ENCODE data around the gene LDB3.

The LDB3 gene

GRCh38 chr10:86773498-86773897, 105.2 kb downstream of the LDB3 start:
- DNase-seq = no peak

- DNase-seq = no peak
Measured at GRCh38 chr10:86775056-86775869, 107.0 kb downstream of the LDB3 start.

GRCh38 chr10:86775870-86776180, 107.5 kb downstream of the LDB3 start:
- DNase-seq = no peak

- no peak for DNase-seq
Measured at GRCh38 chr10:86779220-86780017, 111.1 kb downstream of the LDB3 start.

- no peak for DNase-seq
Measured at GRCh38 chr10:86782701-86783418, 114.5 kb downstream of the LDB3 start.

GRCh38 chr10:86785037-86785436, 116.7 kb downstream of the LDB3 start:
- no peak for DNase-seq

Measured in amniotic stem cell (primary cell).